NCI-H774 (cell line): ENCODE data around the gene KCNMA1.
A peak's percentile ranks its signal among the peaks of the same experiment; 100 is the strongest.
"Not testable (repeated sequence)": the region's sequence is repeated elsewhere in the genome, so short reads cannot be mapped to it uniquely, and the experiment has no call there.

Experiments
- DNase-seq: peaks from one replicate; lab custom pipeline; 2025; lab: John Stamatoyannopoulos, UW

KCNMA1 gene

DNA sequence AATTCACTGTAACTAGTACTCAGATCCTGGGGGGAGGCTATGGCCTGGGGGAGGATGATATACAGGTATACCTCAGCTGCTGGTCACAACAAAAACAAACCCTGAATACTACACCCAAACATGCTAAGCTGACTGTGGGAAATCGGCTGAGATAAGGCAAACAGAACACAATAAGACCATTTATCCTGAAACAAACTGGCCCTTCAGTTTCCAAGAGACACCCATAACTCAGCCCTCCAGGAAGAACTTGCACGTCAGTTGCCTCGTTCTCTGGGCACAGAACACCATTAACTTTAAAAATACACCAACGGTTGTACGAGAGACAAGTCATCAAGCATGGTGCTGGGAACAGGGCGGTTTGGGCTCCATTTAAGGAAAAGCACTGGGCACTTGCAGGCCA, 24.1 kb upstream of the KCNMA1 start:
- DNase-seq = no peak

DNA sequence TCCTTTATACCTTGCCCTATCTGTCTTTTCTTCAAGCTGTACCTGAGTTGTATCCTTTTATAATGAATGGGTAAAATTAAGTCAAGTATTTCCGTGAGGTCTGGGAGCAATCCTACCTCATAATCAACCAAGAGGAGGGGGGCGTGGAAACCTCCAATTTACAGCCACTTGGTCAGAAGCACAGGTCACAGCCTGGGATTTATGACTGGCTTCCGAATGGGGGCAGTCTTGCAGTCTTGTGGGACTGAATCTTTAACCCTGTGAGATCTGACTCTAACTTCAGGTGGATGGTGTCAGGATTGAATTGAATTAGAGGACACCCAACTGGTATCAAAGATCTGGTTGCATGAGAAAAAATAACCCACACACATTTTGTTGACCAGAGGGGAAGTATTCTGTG, 23.5 kb upstream of the KCNMA1 start:
- no peak for DNase-seq

DNA sequence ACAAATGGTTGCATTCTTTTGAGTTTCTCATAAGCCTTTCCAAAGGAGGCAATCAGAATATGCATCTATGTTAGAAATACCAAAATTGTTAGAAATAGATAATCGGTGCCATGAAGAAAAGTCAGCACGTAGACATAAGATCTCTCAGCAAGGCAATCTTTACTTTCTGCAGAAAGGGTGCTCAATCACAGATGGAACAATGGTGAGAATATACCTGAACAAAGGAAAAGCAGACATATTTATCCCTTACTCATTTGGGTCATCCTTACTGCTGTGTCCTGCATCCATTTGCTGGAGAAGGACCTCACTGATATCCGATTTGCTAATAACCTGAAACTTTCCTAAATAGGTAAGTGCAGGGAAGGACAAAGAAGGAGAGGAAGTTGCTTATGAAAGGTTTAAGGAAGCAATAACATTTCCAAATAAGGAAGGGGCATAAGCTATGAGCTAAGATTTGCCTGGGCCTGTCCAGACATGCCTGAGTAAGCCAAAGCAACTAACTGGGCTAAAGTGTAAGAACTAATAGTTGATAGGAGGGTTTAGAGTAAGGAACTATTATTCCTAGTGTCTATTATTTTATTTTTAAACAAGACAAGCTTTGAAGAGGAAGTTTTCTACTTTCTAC, 21.6 kb upstream of the KCNMA1 start:
- DNase-seq = not testable (repeated sequence)

DNA sequence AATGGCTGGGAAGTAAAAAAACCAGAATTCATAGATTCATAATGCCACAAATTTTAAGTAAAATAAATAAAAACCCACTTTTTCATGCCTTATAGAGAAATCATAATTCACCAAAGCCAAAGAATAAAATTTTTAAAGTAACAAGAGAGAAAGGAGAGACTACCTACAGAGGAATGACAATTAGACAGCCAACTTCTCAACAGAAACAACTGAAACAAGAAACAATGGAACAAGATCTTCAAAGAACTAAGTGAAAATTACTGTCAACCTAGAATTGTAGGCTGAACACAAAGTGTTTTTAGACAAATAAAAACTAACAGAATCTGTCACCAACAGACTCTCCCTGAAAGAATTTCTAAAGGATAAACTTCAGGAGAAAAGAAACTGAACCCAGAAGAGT, 15.6 kb upstream of the KCNMA1 start:
- no peak for DNase-seq

DNA sequence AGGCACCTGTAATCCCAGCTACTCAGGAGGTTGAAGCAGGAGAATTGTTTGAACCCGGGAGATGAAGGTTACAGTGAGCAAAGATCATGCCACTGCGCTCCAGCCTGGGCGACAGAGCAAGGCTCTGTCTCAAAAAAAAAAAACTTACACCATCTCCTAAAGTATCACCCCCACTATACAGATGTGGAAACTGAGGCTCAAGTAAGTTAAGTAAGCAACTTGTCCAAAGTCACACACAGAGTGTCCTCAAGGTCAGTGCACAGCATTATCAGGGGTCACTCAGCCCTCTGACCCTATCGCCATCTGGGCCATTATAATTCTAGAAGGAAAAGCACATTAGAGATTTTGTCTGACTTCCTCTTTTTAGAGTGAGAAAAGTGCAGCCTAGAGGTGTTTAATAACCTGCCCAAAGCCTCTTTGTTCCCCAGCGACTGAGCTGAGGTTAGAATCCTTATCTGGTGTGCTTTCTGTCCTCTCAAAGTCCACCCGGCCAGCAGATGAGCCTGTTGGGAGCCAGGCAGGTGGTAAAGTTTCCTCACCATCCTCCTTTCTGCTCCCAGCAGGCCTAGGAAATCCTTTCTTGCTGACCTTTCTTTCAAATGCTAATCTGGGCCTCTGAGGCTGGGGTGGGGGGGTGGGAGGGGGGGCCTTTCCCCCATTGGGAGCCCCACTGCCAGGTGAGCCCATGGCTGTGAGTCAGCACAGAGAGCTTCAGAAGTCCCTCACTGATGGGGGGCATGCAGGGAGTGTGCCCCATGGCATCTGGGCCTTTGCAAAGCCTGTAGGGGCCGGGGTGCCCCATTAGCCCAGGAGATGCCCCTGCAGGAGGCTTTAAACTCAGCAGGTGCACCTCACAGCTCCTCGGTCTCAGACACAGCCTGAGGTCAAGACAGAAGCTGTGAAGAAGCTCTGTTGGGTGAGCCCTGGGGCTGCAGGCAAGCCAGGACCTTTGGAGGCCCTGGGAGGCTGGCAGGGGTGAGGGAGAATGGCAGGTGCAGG, 12.0 kb upstream of the KCNMA1 start:
- DNase-seq = no peak

- no peak for DNase-seq
Observed at GRCh38 chr10:77648472-77648871, 10.9 kb upstream of the KCNMA1 start.

DNA sequence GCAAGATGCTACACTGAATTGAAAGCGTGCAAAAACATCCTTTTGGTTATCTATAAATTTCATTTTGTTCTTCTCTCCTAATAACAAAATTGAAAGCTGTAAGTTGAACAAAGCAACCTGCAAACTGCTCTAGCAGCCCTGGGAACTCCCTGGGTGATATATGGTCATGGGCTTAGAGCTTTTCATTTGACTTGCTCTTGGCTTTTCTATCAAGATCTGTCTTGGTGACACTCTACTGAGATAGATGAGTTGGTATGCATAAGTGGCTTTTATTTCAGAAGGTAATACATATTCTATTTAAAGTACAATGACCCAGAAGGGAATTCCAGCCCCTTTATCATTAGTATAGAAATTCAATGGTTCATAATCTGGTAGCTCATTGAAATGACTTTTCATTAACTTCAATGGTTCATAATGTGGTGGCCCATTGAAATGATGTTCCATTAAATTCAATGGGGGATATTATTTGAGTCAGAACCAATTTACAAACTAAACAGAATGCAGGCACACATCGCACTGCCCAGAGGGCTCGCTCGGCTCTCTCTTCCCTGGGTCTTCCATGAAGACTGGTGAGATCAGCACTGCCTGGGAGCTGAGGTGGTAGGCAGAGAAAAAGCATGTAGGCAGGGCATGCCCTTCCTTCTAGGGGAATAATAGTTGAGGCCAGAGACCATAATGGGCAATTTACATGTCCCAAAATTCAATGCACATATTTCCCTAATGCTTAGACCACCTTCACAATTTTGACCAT, 10.1 kb upstream of the KCNMA1 start:
- DNase-seq = no peak

- DNase-seq = no peak
Observed at GRCh38 chr10:77644557-77645243, 7.1 kb upstream of the KCNMA1 start.

GRCh38 chr10:77643795-77644468, 6.3 kb upstream of the KCNMA1 start:
- no peak for DNase-seq

DNA sequence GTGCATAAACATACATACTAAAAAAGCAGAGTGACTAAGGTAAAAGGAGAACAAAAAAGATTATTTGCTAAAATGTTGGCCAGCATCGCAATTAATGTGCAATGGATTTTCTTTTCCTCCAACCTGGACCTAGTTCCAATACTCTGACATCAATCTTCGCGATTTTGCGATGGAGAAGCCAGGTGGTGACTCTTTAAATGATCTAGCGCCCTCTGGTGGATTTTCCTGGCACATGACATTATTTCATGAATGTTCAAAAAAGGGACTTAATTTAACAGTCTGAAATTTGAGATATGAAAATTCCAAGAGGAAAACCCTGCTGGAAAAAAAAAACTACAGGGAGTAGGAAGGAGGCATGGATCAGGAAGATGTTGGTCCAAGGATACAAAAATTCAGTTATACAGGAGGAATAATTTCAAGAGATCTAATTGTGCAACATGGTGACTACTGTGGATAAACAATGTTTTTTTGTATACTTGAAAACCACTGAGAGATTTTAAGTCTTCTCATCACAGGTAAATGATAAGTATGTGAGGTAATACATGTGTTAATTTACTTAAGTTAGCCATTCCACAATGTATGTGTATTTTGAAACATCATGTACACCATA, 4.3 kb upstream of the KCNMA1 start:
- DNase-seq = peak; percentile 65

DNA sequence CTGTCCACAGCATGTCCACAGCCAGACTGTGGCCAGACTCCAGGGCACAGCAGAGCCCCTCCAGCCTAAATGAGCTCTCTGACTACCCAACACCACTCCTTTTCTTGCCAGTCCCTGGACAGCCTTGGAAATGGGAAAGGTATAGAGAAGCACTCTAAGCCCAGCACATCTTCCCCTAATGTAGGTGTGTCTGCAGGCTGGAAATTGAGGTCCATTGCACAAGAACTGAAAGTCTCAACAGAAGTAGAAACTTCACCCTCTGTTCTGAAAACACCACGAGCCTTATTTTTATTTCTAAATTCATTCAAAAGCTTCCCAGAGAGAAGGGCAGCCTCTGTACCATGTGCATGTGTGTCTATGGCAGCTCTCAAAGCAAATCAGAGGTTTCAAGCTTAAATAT, 3.7 kb upstream of the KCNMA1 start:
- DNase-seq = no peak

- DNase-seq = no peak
Observed at GRCh38 chr10:77640167-77640566, 2.6 kb upstream of the KCNMA1 start.

GRCh38 chr10:77639756-77640155, 2.1 kb upstream of the KCNMA1 start:
- no peak for DNase-seq

- DNase-seq = peak; percentile 55
Observed at GRCh38 chr10:77638321-77639101, 903 bp upstream of the KCNMA1 start.

- no peak for DNase-seq
Observed at GRCh38 chr10:77636967-77637531, 559 bp downstream of the KCNMA1 start.

GRCh38 chr10:77636282-77636966, 1.2 kb downstream of the KCNMA1 start:
- no peak for DNase-seq

GRCh38 chr10:77635402-77636227, 2.0 kb downstream of the KCNMA1 start:
- no peak for DNase-seq

- no peak for DNase-seq
Observed at GRCh38 chr10:77634939-77635338, 2.7 kb downstream of the KCNMA1 start.
